Neural cell (in vitro differentiated cells): ENCODE results near the gene HK2. TPM values are rescaled to one million over a fixed set of nuclear protein-coding genes. Genes with fewer than 3 reads are reported as not detected.

ENCODE experiments used
- H2AFZ ChIP-seq: fragments of 200-600, 300-800 bp; sonication (generic), shearing (Covaris generic); 2 replicates; pipeline ENCODE4 v1.6.0; 2014; ENCODE audit warnings: low read depth, mild to moderate bottlenecking, antibody characterized with exemption, low read length, moderate library complexity
- H3F3A ChIP-seq: fragments of 200-600 bp; shearing (Covaris generic); 2 replicates; pipeline ENCODE4 v1.6.1; 2016; ENCODE audit warnings: mild to moderate bottlenecking, moderate library complexity, mixed read lengths, antibody characterized with exemption, low read length; ENCODE audit not compliant: insufficient read depth, poor library complexity, severe bottlenecking
- H3K27ac ChIP-seq: fragments of 200-600, 300-800 bp; sonication (generic), shearing (Covaris generic); 2 replicates; pipeline ENCODE4 v1.5.1; 2014; ENCODE audit warnings: mild to moderate bottlenecking, low read length, moderate library complexity
- H3K27me3 ChIP-seq: fragments of 300-800, 200-600 bp; sonication (generic), shearing (Covaris generic); 2 replicates; pipeline ENCODE4 v1.6.0; 2014; ENCODE audit warnings: mild to moderate bottlenecking, low read depth, low read length, moderate library complexity; ENCODE audit not compliant: insufficient read depth
- H3K36me3 ChIP-seq: fragments of 300-800, 200-600 bp; sonication (generic), shearing (Covaris generic); 2 replicates; pipeline ENCODE4 v1.5.1; 2014; ENCODE audit warnings: mild to moderate bottlenecking, antibody characterized with exemption, low read length, moderate library complexity; ENCODE audit not compliant: insufficient read depth
- H3K4me2 ChIP-seq: fragments of 300-800, 200-600 bp; sonication (generic), shearing (Covaris generic); 2 replicates; pipeline ENCODE4 v1.6.0; 2014; ENCODE audit warnings: mild to moderate bottlenecking, low read length
- H3K4me3 ChIP-seq: fragments of 300-800, 200-600 bp; sonication (generic), shearing (Covaris generic); 2 replicates; pipeline ENCODE4 v1.5.1; 2014; ENCODE audit warnings: mild to moderate bottlenecking, low read length, moderate library complexity
- H3K79me2 ChIP-seq: fragments of 200-600 bp; shearing (Covaris generic); replicated peaks from 2 replicates; pipeline ENCODE4 v1.6.0; 2014; ENCODE audit warnings: mild to moderate bottlenecking, low read length, moderate library complexity; ENCODE audit not compliant: insufficient read depth
- H3K9ac ChIP-seq: fragments of 300-800, 200-600 bp; sonication (generic), shearing (Covaris generic); 2 replicates; pipeline ENCODE4 v1.6.1; 2016; ENCODE audit warnings: mild to moderate bottlenecking, low read length, mixed read lengths
- H3K9me2 ChIP-seq: fragments of 200-600 bp; shearing (Covaris generic); 2 replicates; pipeline ENCODE4 v1.6.1; 2016; ENCODE audit warnings: mild to moderate bottlenecking, low read length, mixed read lengths; ENCODE audit not compliant: insufficient read depth
- H3K9me3 ChIP-seq: fragments of 200-600, 300-800 bp; sonication (generic), shearing (Covaris generic); 2 replicates; pipeline ENCODE4 v1.6.1; 2016; ENCODE audit warnings: mild to moderate bottlenecking, mixed run types, low read length, moderate library complexity, mixed read lengths
- H4K20me1 ChIP-seq: fragments of 200-600 bp; shearing (Covaris generic); 2 replicates; pipeline ENCODE4 v1.6.1; 2016; ENCODE audit warnings: mild to moderate bottlenecking, mixed run types; ENCODE audit not compliant: insufficient read depth
- CTCF ChIP-seq: fragments of 450-650 bp; IDR thresholded peaks from 2 replicates; pipeline ENCODE4 v1.5.1; 2014; ENCODE audit warnings: antibody characterized with exemption, mild to moderate bottlenecking, moderate library complexity; ENCODE audit not compliant: poor library complexity, severe bottlenecking
- EP300 ChIP-seq: fragments of 450-650 bp; conservative IDR thresholded peaks from 2 replicates; pipeline ENCODE4 v1.6.1; 2014; ENCODE audit warnings: antibody characterized with exemption, mild to moderate bottlenecking, moderate library complexity; ENCODE audit not compliant: poor library complexity, severe bottlenecking
- EZH2 ChIP-seq: fragments of 200-600, 300-800 bp; shearing (Covaris generic), sonication (generic); IDR thresholded peaks from 2 replicates; pipeline ENCODE4 v1.6.1; 2014; ENCODE audit warnings: antibody characterized with exemption, low read length, borderline replicate concordance, mild to moderate bottlenecking; ENCODE audit not compliant: insufficient read depth, poor library complexity, severe bottlenecking
- MXI1 ChIP-seq: fragments of 450-650 bp; conservative IDR thresholded peaks from 2 replicates; pipeline ENCODE4 v1.6.1; 2014; ENCODE audit warnings: antibody characterized with exemption, mild to moderate bottlenecking; ENCODE audit not compliant: poor library complexity, severe bottlenecking
- POLR2AphosphoS5 ChIP-seq: IDR thresholded peaks from 2 replicates; pipeline ENCODE4 v1.6.1; 2012
- RAD21 ChIP-seq: fragments of 450-650 bp; conservative IDR thresholded peaks from 2 replicates; pipeline ENCODE4 v1.6.1; 2014; ENCODE audit warnings: antibody characterized with exemption, mild to moderate bottlenecking, moderate library complexity
- REST ChIP-seq: IDR thresholded peaks from 2 replicates; pipeline ENCODE4 v1.6.1; 2012; ENCODE audit warnings: borderline replicate concordance
- SMC3 ChIP-seq: fragments of 450-650 bp; conservative IDR thresholded peaks from 2 replicates; pipeline ENCODE4 v1.6.1; 2014; ENCODE audit warnings: antibody characterized with exemption, mild to moderate bottlenecking, moderate library complexity; ENCODE audit not compliant: poor library complexity
- TAF1 ChIP-seq: IDR thresholded peaks from 2 replicates; pipeline ENCODE4 v1.6.1; 2012; ENCODE audit warnings: low read depth
- polyA plus RNA-seq: library from polyadenylated mRNA; depleted of rRNA; stranded (reverse); fragments of >200 nt; gene quantifications from 2 replicates; pipeline ENCODE4 v1.2.3, GENCODE V29; 2014

The HK2 gene
- polyA plus RNA-seq, 1 donor from 2014 or later, result 0.47 TPM

- no peaks in the 10 kb centered on the region for H4K20me1 ChIP-seq
- H3K4me3 ChIP-seq, result no peak overlapping the region
- H3K27ac ChIP-seq, result no peak overlapping the region
- no peak overlapping the region for H2AFZ ChIP-seq
- H3K9me3 ChIP-seq, result no peaks in the 10 kb centered on the region
- H3K9ac ChIP-seq, result no peak overlapping the region
- H3K79me2 ChIP-seq, result no peaks in the 10 kb centered on the region
- H3K27me3 ChIP-seq, result no peaks in the 10 kb centered on the region
- no peak overlapping the region for H3K4me2 ChIP-seq
- H3K36me3 ChIP-seq, result no peaks in the 10 kb centered on the region
- no peaks in the 10 kb centered on the region for H3F3A ChIP-seq
- TF ChIP-seq TAF1 (no peak), REST (no peak), MXI1 (no peak), EZH2 (no peak), SMC3 (no peak), EP300 (no peak), RAD21 (no peak), POLR2AphosphoS5 (no peak), CTCF (no peak)
- H3K9me2 ChIP-seq, result no peaks in the 10 kb centered on the region
These were observed 39.2 kb downstream of the HK2 start for GRCh38 chr2:74873012-74873665.

- H3K27me3 ChIP-seq, result no peaks in the 10 kb centered on the region
- no peaks in the 10 kb centered on the region for H3K79me2 ChIP-seq
- no peaks in the 10 kb centered on the region for H3K36me3 ChIP-seq
- no peaks in the 10 kb centered on the region for H3K9me2 ChIP-seq
- no peak overlapping the region for H3K4me3 ChIP-seq
- no peak overlapping the region for H3K9ac ChIP-seq
- no peak overlapping the region for H3K4me2 ChIP-seq
- TF ChIP-seq POLR2AphosphoS5, result no peak
- H3K9me3 ChIP-seq, result no peaks in the 10 kb centered on the region
- no peak overlapping the region for H3K27ac ChIP-seq
- H2AFZ ChIP-seq, result no peak overlapping the region
- H4K20me1 ChIP-seq, result no peaks in the 10 kb centered on the region
- no peaks in the 10 kb centered on the region for H3F3A ChIP-seq
These were observed 40.0 kb downstream of the HK2 start for GRCh38 chr2:74873678-74874640.
